ENCODE measurements around the gene PTPN4. TPM values are rescaled to one million over a fixed set of nuclear protein-coding genes. Genes with fewer than 3 reads are reported as not detected.

Gene PTPN4
- polyA plus RNA-seq, 1 donor from 2014 or later, result 22.0 TPM

DNA sequence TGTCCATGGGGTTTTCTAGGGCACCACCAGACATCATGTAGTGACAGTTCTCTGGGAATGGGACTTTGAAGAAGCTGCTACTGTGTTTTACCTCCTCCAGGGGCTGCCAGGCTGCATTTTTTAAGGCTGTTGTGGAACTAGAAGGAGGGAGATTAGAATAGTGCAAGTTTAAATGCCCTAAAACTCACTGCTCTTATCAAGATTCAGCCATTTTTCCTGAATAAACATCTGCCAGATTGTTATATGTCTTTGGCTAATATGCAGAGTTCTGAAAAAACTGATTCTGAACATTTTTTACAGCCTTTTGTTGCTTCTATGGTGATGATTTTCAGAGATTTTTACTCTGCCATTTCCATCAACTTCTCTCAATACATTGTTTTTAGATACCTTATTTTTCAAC lies 244.5 kb downstream of the PTPN4 start:
- Histone ChIP-seq H3K9me2 (ENCODE audit: insufficient read depth, low read length) (no peaks in the 10 kb centered on the region), H3K9ac (ENCODE audit: low read length) (peak overlapping the region; percentile 34), H3F3A (ENCODE audit: insufficient read depth, low read length, poor library complexity, severe bottlenecking) (no peaks in the 10 kb centered on the region), H3K4me2 (ENCODE audit: low read length) (peak overlapping the region; percentile 14), H4K20me1 (ENCODE audit: insufficient read depth) (no peaks in the 10 kb centered on the region), H3K27ac (ENCODE audit: low read length) (peak overlapping the region; percentile 57), H2AFZ (ENCODE audit: low read depth, low read length) (no peak overlapping the region), H3K9me3 (ENCODE audit: low read length) (no peaks in the 10 kb centered on the region), H3K27me3 (ENCODE audit: insufficient read depth, low read depth, low read length) (no peaks in the 10 kb centered on the region), H3K4me3 (ENCODE audit: low read length) (peak overlapping the region; percentile 43), H3K36me3 (ENCODE audit: insufficient read depth, low read length) (no peaks in the 10 kb centered on the region), H3K79me2 (replicated peaks; ENCODE audit: insufficient read depth, low read length) (no peaks in the 10 kb centered on the region)
- TF ChIP-seq MXI1 (conservative IDR thresholded peaks at IDR 0.05; ENCODE audit: poor library complexity, severe bottlenecking) (no peak), RAD21 (conservative IDR thresholded peaks at IDR 0.05) (no peak), SMC3 (conservative IDR thresholded peaks at IDR 0.05; ENCODE audit: poor library complexity) (no peak), EP300 (conservative IDR thresholded peaks at IDR 0.05; ENCODE audit: poor library complexity, severe bottlenecking) (no peak), EZH2 (IDR thresholded peaks at IDR 0.05; ENCODE audit: borderline replicate concordance, insufficient read depth, low read length, poor library complexity, severe bottlenecking) (no peak), POLR2AphosphoS5 (IDR thresholded peaks at IDR 0.05) (no peak), TAF1 (IDR thresholded peaks at IDR 0.05; ENCODE audit: low read depth) (no peak)
- TF ChIP-seq, protein P1, sequence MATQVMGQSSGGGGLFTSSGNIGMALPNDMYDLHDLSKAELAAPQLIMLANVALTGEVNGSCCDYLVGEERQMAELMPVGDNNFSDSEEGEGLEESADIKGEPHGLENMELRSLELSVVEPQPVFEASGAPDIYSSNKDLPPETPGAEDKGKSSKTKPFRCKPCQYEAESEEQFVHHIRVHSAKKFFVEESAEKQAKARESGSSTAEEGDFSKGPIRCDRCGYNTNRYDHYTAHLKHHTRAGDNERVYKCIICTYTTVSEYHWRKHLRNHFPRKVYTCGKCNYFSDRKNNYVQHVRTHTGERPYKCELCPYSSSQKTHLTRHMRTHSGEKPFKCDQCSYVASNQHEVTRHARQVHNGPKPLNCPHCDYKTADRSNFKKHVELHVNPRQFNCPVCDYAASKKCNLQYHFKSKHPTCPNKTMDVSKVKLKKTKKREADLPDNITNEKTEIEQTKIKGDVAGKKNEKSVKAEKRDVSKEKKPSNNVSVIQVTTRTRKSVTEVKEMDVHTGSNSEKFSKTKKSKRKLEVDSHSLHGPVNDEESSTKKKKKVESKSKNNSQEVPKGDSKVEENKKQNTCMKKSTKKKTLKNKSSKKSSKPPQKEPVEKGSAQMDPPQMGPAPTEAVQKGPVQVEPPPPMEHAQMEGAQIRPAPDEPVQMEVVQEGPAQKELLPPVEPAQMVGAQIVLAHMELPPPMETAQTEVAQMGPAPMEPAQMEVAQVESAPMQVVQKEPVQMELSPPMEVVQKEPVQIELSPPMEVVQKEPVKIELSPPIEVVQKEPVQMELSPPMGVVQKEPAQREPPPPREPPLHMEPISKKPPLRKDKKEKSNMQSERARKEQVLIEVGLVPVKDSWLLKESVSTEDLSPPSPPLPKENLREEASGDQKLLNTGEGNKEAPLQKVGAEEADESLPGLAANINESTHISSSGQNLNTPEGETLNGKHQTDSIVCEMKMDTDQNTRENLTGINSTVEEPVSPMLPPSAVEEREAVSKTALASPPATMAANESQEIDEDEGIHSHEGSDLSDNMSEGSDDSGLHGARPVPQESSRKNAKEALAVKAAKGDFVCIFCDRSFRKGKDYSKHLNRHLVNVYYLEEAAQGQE (IDR thresholded peaks at IDR 0.05; ENCODE audit: borderline replicate concordance), result no peak
- TF ChIP-seq, protein P2, sequence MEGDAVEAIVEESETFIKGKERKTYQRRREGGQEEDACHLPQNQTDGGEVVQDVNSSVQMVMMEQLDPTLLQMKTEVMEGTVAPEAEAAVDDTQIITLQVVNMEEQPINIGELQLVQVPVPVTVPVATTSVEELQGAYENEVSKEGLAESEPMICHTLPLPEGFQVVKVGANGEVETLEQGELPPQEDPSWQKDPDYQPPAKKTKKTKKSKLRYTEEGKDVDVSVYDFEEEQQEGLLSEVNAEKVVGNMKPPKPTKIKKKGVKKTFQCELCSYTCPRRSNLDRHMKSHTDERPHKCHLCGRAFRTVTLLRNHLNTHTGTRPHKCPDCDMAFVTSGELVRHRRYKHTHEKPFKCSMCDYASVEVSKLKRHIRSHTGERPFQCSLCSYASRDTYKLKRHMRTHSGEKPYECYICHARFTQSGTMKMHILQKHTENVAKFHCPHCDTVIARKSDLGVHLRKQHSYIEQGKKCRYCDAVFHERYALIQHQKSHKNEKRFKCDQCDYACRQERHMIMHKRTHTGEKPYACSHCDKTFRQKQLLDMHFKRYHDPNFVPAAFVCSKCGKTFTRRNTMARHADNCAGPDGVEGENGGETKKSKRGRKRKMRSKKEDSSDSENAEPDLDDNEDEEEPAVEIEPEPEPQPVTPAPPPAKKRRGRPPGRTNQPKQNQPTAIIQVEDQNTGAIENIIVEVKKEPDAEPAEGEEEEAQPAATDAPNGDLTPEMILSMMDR (IDR thresholded peaks at IDR 0.05; ENCODE audit: poor library complexity, severe bottlenecking), result no peak

DNA sequence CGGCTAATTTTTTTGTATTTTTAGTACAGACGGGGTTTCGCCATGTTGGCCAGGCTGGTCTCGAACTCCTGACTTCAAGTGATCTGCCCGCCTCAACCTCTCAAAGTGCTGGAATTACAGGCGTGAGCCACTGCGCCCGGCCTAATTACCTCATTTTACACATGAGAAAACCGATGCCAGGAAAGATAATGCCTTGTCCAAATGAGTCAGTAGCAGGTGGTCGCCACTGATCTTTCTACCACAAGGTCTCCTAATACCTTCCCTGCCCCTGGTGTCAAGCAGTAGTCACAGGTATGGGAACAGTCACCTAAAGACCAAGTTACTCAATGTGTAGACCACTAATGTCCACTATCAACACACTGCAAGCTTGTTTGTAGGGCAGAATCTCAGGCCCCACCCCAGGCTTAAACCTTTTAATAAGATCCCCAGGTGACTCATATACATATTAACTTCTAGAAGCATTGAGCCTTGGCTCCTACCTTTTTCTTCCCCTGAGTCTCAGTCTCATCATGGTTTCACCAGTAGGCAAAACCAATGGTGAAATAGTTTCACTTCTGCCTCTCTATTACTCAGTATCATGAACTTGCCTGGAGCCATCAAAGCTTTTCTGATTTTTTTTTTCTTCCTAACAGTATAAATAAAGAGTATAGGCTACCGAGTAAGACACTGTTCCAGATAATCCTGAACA lies 246.3 kb downstream of the PTPN4 start:
- TF ChIP-seq TAF1 (IDR thresholded peaks at IDR 0.05; ENCODE audit: low read depth) (no peak), RAD21 (conservative IDR thresholded peaks at IDR 0.05) (no peak), POLR2AphosphoS5 (IDR thresholded peaks at IDR 0.05) (no peak), SMC3 (conservative IDR thresholded peaks at IDR 0.05; ENCODE audit: poor library complexity) (no peak), EP300 (conservative IDR thresholded peaks at IDR 0.05; ENCODE audit: poor library complexity, severe bottlenecking) (no peak), MXI1 (conservative IDR thresholded peaks at IDR 0.05; ENCODE audit: poor library complexity, severe bottlenecking) (no peak), EZH2 (IDR thresholded peaks at IDR 0.05; ENCODE audit: borderline replicate concordance, insufficient read depth, low read length, poor library complexity, severe bottlenecking) (no peak)
- TF ChIP-seq, protein P2 (IDR thresholded peaks at IDR 0.05; ENCODE audit: poor library complexity, severe bottlenecking), result no peak
- TF ChIP-seq, protein P1 (IDR thresholded peaks at IDR 0.05; ENCODE audit: borderline replicate concordance), result no peak
- Histone ChIP-seq H3K79me2 (replicated peaks; ENCODE audit: insufficient read depth, low read length) (no peaks in the 10 kb centered on the region), H3K9ac (ENCODE audit: low read length) (no peak overlapping the region), H4K20me1 (ENCODE audit: insufficient read depth) (no peaks in the 10 kb centered on the region), H3F3A (ENCODE audit: insufficient read depth, low read length, poor library complexity, severe bottlenecking) (no peaks in the 10 kb centered on the region), H2AFZ (ENCODE audit: low read depth, low read length) (no peak overlapping the region), H3K27me3 (ENCODE audit: insufficient read depth, low read depth, low read length) (no peaks in the 10 kb centered on the region), H3K9me3 (ENCODE audit: low read length) (no peaks in the 10 kb centered on the region), H3K36me3 (ENCODE audit: insufficient read depth, low read length) (no peaks in the 10 kb centered on the region), H3K9me2 (ENCODE audit: insufficient read depth, low read length) (no peaks in the 10 kb centered on the region), H3K27ac (ENCODE audit: low read length) (no peak overlapping the region), H3K4me2 (ENCODE audit: low read length) (no peak overlapping the region), H3K4me3 (ENCODE audit: low read length) (no peak overlapping the region)

Measured in neural cell (in vitro differentiated cells).